Activated CD4-positive, alpha-beta T cell treated with anti-CD3 and anti-CD28 coated beads, Interleukin-2, amount 10 ng/mL, durations not matched to agents 7 days and 5 days (primary cell): ENCODE results near the gene RHBDF2. TPM values are rescaled to one million over a fixed set of nuclear protein-coding genes. Genes with fewer than 3 reads are reported as not detected.
"Not testable (repeated sequence)": the region's sequence is repeated elsewhere in the genome, so short reads cannot be mapped to it uniquely, and the experiment has no call there.

Experiments used
- CTCF ChIA-PET: fragments of 350-600 bp; sonication (Branson Sonifier 250); formaldehyde crosslinking; loops from one replicate; lab custom pipeline; 2021; ENCODE audit warnings: antibody characterized with exemption; lab: Charles Lee
- POLR2A ChIA-PET: fragments of 350-600 bp; sonication (Branson Sonifier 250); formaldehyde crosslinking; loops from one replicate; lab custom pipeline; 2021; ENCODE audit warnings: antibody characterized with exemption; lab: Charles Lee
- DNase-seq: peaks from one replicate; pipeline ENCODE4 v3.0.0-alpha.2; 2020
- H3K27ac Mint-ChIP-seq: one replicate; pipeline ENCODE4 v1.8.0; 2021; ENCODE audit warnings: mild to moderate bottlenecking, moderate library complexity, mixed read lengths
- H3K27me3 Mint-ChIP-seq: one replicate; pipeline ENCODE4 v1.8.0; 2021; ENCODE audit warnings: mixed read lengths
- H3K36me3 Mint-ChIP-seq: one replicate; pipeline ENCODE4 v1.8.0; 2021; ENCODE audit warnings: low read depth, mixed read lengths
- H3K4me1 Mint-ChIP-seq: one replicate; pipeline ENCODE4 v1.8.0; 2021; ENCODE audit warnings: mixed read lengths
- H3K4me3 Mint-ChIP-seq: one replicate; pipeline ENCODE4 v1.8.0; 2021; ENCODE audit warnings: mild to moderate bottlenecking, moderate library complexity, mixed read lengths
- H3K9me3 Mint-ChIP-seq: one replicate; pipeline ENCODE4 v1.8.0; 2021; ENCODE audit warnings: mixed read lengths
- total RNA-seq, 2 experiments: library from RNA; stranded (reverse); gene quantifications; one replicate each; pipeline ENCODE4 v1.2.3, GENCODE V29; 2021

The RHBDF2 gene
- total RNA-seq, 2 experiments from 2014 or later: 37.1 to 41.6 TPM

DNA sequence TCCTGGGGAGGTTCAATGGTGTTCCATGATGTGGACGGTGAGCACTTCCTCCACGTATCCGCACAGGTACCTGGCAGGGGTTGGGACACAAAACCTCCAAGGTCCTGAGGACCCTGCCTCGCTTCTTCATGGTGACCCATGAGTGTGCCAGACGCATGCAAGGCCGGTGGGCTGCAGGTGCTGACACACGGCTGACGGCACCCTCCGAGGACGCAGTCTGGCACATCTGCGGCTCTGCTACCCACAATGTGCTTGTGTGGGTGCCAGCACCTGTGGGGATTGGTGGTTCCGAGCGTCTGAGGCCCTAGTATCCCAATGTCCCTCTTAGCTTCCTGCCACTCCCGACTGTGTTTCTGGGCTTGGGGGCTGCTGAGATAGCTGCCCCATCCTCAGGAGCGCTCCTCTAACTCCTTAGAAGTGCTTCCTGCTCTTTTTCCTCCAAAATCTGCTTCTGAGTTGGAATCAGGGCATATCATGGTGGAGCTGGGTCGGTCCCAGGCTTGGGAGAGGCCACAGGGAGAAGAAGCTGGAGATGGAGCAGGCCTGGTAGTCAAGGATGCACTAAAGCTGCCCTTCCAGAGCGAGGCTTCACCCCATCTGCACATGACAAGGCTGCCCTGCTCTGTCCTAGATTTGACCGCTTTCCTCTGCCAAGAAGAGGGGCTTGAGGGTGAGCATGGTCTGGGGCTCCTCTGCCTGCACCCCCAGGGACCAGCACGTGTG lies 34.7 kb upstream of the RHBDF2 start:
- no peaks in the 10 kb centered on the region for H3K36me3 Mint-ChIP-seq
- POLR2A ChIA-PET: no interaction called here
- H3K9me3 Mint-ChIP-seq: no peaks in the 10 kb centered on the region

DNA sequence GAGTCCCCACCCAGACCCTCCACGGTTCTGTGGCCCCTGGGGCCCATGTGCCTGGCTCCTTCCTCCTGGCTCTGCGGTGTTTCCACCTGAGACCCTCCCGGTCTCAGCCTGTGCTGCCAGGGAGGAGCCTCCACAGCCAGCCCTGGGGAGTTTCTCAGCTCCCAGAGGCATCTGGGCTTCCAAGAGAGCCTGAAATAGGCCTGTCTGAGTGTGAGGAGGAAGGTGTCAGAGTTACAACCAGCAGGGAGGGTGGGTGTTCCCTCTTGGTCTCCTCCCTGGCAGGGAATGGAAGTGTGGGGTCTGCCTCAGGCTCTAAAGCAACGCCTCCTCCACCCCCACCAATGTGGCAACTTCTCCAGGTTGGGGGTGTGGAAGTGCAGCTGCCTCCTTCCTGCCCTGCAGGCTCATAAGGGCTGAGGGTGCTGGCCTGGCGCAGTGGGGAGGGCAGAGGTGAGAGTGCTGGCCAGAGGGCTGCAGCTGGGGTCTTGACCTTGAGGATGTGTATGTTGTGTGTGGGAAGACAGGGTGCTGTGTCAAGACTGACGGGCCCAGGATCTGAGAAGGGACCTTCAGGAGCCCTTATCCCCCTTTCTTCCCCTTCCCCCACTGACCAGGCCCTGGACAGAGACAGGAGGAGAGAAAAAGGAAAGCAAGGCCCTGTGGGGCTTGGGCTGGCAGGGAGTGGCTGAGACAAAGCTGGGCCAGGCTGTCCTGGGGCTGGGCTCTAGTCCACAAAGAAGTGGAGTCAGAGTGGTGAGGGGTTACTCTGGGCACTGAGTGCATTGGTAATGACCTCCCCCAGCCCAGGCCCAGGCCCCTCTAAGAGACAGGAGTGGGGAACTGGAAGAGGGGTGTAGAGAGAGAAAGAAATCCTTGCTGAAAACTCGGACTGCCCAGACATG lies 33.9 kb upstream of the RHBDF2 start:
- no peak for DNase-seq
- H3K27me3 Mint-ChIP-seq: peaks cover 34% of the 10 kb centered on the region
- no peaks in the 10 kb centered on the region for H3K36me3 Mint-ChIP-seq
- H3K9me3 Mint-ChIP-seq: no peaks in the 10 kb centered on the region
- H3K4me3 Mint-ChIP-seq: no peak overlapping the region
- H3K4me1 Mint-ChIP-seq: peaks cover 5% of the 10 kb centered on the region
- POLR2A ChIA-PET: no interaction called here
- CTCF ChIA-PET: interaction anchor here (3.2 kb wide), 1 partner anchor 12 kb away, joined by 16 read pairs; no protein-coding TSS in a partner anchor
- peak overlapping the region; percentile 46 for H3K27ac Mint-ChIP-seq

More for the DNA sequence above, 34.7 kb upstream of the RHBDF2 start:
- Mint-ChIP-seq H3K4me1 (peaks cover 6% of the 10 kb centered on the region), H3K4me3 (no peak overlapping the region), H3K27me3 (peaks cover 41% of the 10 kb centered on the region), H3K27ac (no peak overlapping the region)
- CTCF ChIA-PET: interaction anchor here (0.5 to 3.2 kb wide), 3 partner anchors 13 to 28 kb away, joined by 3 to 16 read pairs (median 3); no protein-coding TSS in a partner anchor
- no peak for DNase-seq

DNA sequence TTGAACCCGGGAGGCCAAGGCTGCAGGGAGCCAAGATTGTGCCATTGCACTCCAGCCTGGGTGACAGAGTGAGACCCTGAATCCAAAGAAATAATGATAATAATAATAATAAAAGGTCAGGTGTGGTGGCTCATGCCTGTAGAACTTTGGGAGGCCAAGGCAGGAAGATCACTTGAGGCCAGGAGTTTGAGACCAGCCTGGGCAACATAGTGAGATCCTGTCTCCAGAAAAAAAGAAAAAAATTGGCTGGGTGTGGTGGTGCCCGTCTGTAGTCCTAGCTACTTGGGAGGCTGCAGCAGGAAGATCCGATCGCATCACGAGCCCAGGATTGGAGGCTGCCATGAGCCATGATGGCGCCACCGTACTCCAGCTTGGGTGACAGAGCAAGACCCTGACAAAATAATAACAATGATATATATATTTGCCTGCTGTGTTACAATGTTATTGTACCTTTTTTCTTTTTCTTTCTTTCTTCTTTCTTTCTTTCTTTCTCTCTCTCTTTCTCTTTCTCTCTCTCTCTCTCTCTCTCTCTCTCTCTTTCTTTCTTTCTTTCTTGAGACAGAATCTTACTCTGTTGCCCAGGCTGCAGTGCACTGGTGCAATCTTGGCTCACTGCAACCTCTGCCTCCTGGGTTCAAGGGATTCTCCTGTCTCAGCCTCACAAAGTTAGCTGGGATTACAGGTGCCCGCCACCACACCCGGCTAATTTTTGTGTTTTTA lies 32.6 kb upstream of the RHBDF2 start:
- not testable (repeated sequence) for H3K9me3 Mint-ChIP-seq, DNase-seq, H3K36me3 Mint-ChIP-seq, H3K27ac Mint-ChIP-seq, H3K4me3 Mint-ChIP-seq, H3K4me1 Mint-ChIP-seq
- POLR2A ChIA-PET: interaction anchor here (0.6 kb wide), 1 partner anchor 184 kb away, joined by 3 read pairs; no protein-coding TSS in a partner anchor
- peaks cover 24% of the 10 kb centered on the region for H3K27me3 Mint-ChIP-seq
- CTCF ChIA-PET: interaction anchor here (0.6 to 3.2 kb wide), 4 partner anchors 9 to 352 kb away, joined by 3 to 16 read pairs (median 3); no protein-coding TSS in a partner anchor

DNA sequence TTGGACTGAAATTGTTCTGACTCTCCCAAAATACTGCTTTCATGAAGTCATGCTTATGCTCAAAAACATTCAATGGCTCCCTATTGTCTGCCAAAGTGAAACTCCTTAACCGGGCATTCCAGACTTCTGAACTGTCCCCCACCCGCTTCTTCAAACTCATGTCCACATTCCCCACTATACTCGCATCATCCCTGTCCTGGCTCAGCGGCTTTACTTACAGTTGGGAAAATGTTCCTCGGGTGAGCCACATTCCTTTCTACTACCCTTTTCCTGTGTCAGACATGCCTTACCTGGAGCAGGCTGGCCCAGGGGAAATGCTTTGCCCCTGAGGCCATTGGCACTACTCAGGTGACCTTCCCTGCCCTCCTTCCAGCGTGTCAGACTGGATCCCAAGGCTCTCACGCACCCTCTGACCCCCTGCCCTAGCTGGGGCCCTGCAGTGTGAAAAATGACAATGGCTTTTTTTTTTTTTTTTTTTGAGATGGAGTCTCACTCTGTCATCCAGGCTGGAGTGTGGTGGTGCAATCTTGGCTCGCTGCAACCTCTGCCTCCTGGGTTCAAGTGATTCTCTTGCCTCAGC lies 30.9 kb upstream of the RHBDF2 start:
- Mint-ChIP-seq H3K27ac (no peak overlapping the region), H3K4me1 (peaks cover 15% of the 10 kb centered on the region), H3K9me3 (no peaks in the 10 kb centered on the region), H3K4me3 (no peak overlapping the region), H3K36me3 (no peaks in the 10 kb centered on the region), H3K27me3 (peaks cover 16% of the 10 kb centered on the region)
- ChIA-PET CTCF (interaction anchor here (0.7 to 2.3 kb wide), 2 partner anchors 9 to 91 kb away, joined by 5 to 8 read pairs; no protein-coding TSS in a partner anchor), POLR2A (no interaction called here)
- DNase-seq: no peak

DNA sequence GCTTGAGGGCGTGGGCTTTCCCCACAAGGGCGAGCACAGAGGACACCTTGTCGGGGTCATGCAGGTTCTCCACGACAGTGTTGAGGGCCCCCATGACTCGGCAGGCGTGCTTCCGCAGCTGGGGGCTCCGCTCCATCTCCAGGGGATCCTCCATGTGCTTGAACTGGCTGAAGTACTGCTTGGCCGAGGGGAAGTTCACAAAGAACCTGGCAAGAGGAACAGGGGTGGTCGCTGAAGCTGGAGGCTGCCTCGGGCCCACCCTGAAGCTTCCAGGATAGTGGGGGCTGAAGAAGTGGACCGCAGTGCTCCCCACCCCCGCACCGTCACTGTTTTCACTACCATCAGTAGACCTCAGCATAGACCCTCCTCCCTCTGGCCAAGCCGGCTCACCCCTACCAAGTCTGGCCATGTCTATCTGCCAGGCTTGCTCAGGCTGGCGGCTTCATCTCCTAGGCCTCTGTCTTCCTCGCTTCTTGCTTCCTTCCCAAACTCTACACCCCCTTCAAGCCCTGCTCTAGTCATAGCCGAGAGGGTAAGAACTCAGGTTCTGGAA lies 30.3 kb upstream of the RHBDF2 start:
- no peak for DNase-seq
- Mint-ChIP-seq H3K4me3 (no peak overlapping the region), H3K36me3 (no peaks in the 10 kb centered on the region), H3K27me3 (peaks cover 12% of the 10 kb centered on the region), H3K9me3 (no peaks in the 10 kb centered on the region), H3K27ac (peak overlapping the region; percentile 27), H3K4me1 (peaks cover 16% of the 10 kb centered on the region)
- CTCF ChIA-PET: interaction anchor here (0.7 to 2.3 kb wide), 2 partner anchors 8 to 90 kb away, joined by 5 to 8 read pairs; no protein-coding TSS in a partner anchor
- POLR2A ChIA-PET: no interaction called here

DNA sequence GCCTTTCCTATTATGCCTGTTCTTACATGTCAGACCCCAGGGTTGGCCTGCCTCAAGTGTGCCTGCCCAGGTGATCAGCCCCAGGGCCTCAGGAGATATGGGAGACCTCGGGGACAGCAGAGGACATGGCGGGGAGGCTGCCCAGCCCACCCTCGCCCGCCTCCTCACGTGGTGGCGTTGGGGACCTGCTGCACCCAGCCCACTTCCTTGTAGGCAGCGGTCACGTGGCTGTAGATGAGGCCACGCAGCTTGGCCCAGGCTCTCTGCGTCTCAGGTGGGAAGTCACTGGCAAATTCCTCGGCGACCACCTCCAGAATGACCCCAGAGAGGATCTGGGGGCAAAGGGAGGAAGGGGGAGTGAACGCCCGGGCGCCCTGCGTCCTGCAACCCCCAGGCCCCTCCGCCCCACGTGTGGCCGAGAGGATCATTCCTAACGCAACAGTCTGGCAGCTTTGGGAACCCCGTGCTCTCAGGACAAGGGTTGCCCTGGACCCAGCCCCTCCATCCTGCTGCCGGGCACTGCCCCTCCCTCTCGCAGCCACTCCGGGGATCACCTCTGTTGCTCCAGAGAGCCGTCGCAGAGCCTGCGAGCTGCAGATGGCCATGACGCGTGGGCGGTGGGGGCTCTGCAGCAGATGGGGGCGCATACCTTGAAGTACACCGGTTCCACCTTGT lies 29.7 kb upstream of the RHBDF2 start:
- no peak for DNase-seq
- H3K27me3 Mint-ChIP-seq: peaks cover 6% of the 10 kb centered on the region
- H3K9me3 Mint-ChIP-seq: no peaks in the 10 kb centered on the region
- H3K36me3 Mint-ChIP-seq: no peaks in the 10 kb centered on the region
- H3K27ac Mint-ChIP-seq: no peak overlapping the region
- ChIA-PET CTCF (interaction anchor here (2.3 kb wide), 1 partner anchor 8 kb away, joined by 8 read pairs; no protein-coding TSS in a partner anchor), POLR2A (interaction anchor here (0.6 kb wide), 1 partner anchor 149 kb away, joined by 4 read pairs; no protein-coding TSS in a partner anchor)
- peaks cover 16% of the 10 kb centered on the region for H3K4me1 Mint-ChIP-seq
- no peak overlapping the region for H3K4me3 Mint-ChIP-seq

DNA sequence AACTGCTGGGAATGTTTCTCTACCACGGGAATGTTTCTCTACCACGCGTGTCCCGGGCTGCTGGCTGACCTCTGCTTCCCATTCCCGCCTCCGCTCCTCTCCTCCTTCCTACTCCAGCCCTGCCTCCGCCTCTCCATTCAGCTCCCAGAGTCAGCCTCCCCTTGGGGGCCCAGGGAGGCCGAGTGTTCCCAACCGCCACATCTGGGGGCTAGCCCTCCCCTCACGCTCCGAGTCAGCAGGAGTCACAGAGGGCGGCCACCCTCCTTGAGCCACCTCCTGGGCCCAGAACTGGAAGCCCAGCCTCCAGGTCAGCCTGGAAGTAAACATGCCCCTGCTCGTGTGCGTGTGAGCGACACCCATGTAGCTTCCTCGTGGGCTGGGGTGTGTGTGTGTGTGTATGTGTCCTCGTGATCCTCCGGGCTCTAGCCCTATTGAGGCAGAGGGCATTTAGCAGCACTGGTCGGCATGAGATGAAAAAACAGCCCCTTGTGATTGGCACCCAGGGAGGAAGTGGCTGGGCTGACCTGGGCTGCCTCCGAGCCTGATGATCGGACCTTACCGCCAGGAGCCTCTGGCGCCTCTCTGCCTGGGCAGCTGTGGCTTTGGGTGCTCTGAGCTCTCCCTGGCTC lies 29.0 kb upstream of the RHBDF2 start:
- Mint-ChIP-seq H3K27ac (peak overlapping the region; percentile 19), H3K36me3 (no peaks in the 10 kb centered on the region), H3K9me3 (no peaks in the 10 kb centered on the region), H3K4me3 (no peak overlapping the region), H3K4me1 (peaks cover 16% of the 10 kb centered on the region), H3K27me3 (peaks cover 2% of the 10 kb centered on the region)
- POLR2A ChIA-PET: interaction anchor here (0.6 kb wide), 1 partner anchor 148 kb away, joined by 4 read pairs; no protein-coding TSS in a partner anchor
- CTCF ChIA-PET: no interaction called here
- DNase-seq: no peak

DNA sequence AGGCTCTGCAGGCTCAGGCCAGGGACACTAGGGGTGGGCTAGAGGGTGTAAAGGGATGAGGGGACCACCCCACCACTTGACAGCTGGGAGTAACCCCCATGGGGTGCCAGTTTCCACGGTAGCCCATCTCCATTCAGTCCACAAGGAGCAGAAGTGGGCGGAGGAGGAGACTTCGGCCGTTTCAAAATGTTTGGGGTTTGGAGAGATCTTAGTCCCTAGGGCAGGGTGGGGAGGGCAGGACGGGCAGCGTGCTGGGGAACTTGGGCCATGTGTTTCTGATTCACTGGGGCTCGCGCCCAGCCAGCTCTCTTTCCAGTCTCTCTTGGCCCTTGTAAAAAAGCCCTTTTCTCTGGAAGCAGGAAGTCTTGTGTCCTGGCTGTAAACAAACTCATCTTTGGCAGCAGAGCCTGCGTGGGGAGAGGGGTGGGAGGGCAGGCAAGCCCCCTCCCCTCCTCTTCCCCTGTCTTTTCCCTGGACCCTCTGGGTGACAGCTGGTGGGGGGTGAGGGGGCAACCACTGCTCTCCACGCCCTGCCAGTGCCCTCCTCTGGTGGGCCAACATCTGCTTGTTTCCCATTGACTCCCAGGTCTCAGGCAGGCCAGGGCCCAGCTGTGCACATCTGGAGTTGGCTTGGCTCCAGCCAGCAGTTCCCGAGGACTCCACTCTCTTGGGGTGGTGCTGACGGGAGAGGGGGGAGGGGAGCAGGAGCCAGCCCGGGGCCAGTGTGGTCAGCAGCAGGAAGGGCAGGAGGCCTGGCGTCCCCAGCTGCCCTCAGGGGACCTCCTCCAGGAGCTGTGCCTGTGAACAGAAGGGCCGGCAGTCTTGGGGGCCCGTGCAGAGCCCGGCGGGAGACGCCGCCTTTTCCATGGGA lies 28.2 kb upstream of the RHBDF2 start:
- ChIA-PET POLR2A (no interaction called here), CTCF (interaction anchor here (1.4 kb wide), 1 partner anchor 10 kb away, joined by 4 read pairs; no protein-coding TSS in a partner anchor)
- DNase-seq: no peak
- H3K4me3 Mint-ChIP-seq: no peak overlapping the region
- H3K36me3 Mint-ChIP-seq: no peaks in the 10 kb centered on the region
- no peaks in the 10 kb centered on the region for H3K9me3 Mint-ChIP-seq
- no peaks in the 10 kb centered on the region for H3K27me3 Mint-ChIP-seq
- H3K4me1 Mint-ChIP-seq: peaks cover 16% of the 10 kb centered on the region
- H3K27ac Mint-ChIP-seq: no peak overlapping the region

DNA sequence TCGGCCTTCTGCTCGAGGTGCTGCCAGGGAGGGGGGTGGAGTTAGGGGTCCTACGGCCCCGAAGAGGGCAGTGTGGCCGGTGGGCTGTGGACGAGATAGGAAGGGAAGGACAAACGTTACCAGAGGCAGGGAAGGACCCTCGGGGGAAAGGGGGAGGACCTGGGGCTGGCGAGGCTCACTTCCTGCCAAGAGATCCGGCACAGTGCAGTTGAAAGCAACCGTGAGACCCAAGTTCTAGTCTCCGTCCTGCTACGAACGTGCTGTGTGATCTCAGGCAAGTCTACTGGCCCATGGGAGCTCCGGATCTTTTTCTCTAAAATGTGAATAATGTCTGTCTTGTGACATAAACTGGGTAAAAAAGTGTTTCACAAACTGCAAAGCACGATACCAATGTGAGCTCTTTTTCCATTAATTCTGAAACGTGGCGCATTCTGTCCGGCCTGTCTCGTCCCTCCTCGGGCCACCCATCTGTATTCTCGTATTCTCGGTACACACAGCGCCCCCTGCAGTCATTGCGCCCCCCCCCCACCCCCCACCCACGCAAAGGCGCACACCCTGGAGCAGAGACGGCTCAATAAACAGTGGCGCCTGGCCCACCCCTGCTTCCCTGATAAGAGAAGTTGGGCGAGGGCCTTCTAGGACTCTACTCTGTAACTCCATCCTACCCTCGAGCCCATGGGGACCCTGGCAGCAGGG lies 27.5 kb upstream of the RHBDF2 start:
- Mint-ChIP-seq H3K4me1 (peaks cover 19% of the 10 kb centered on the region), H3K9me3 (no peaks in the 10 kb centered on the region), H3K27me3 (no peaks in the 10 kb centered on the region), H3K4me3 (no peak overlapping the region), H3K36me3 (no peaks in the 10 kb centered on the region), H3K27ac (peak overlapping the region; percentile 31)
- DNase-seq: no peak
- ChIA-PET CTCF (interaction anchor here (1.1 to 1.4 kb wide), 3 partner anchors 10 to 153 kb away, joined by 4 read pairs; no protein-coding TSS in a partner anchor), POLR2A (no interaction called here)

DNA sequence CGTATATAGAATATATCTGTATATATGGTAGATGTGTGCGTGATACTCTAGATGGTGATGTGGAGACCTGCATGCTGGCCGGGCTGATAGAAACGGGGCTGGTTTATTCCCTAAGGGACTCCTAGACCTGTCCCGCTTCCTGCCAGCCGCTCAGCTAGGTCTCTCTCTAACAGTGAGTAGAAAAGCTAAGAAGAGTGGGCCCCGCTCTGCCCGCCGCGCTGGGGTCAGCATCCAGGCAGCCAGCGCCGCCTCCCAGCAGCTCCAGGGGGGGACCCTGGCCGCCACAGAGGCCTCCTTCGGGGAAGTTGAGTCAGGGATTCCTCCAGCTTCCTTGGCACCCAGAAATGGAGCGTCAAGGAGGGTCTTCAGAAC lies 26.9 kb upstream of the RHBDF2 start:
- no peaks in the 10 kb centered on the region for H3K9me3 Mint-ChIP-seq
- POLR2A ChIA-PET: no interaction called here
- no peaks in the 10 kb centered on the region for H3K36me3 Mint-ChIP-seq
- DNase-seq: no peak
- H3K4me3 Mint-ChIP-seq: no peak overlapping the region
- peak overlapping the region; percentile 62 for H3K27ac Mint-ChIP-seq
- CTCF ChIA-PET: interaction anchor here (1.1 to 1.4 kb wide), 4 partner anchors 11 to 153 kb away, joined by 3 to 4 read pairs (median 4); no protein-coding TSS in a partner anchor
- H3K27me3 Mint-ChIP-seq: no peaks in the 10 kb centered on the region
- H3K4me1 Mint-ChIP-seq: peaks cover 24% of the 10 kb centered on the region
